MM.1S (cell line): ENCODE measurements around the gene IVNS1ABP.
"Not testable (repeated sequence)": the region's sequence is repeated elsewhere in the genome, so short reads cannot be mapped to it uniquely, and the experiment has no call there.

Experiments used
- CTCF ChIP-seq: fragments of 300-600 bp; sonication (generic); IDR thresholded peaks from 2 replicates; pipeline ENCODE4 v1.5.1; 2016; ENCODE audit warnings: antibody characterized with exemption, low read length, mixed read lengths
- EZH2 ChIP-seq: fragments of 300-600 bp; sonication (generic); optimal IDR thresholded peaks from 2 replicates; pipeline ENCODE3; 2017; ENCODE audit warnings: low read depth, mild to moderate bottlenecking, antibody characterized with exemption, low read length, mixed read lengths

- TF ChIP-seq CTCF, EZH2: not testable (repeated sequence)
These were observed 4.7 kb upstream of the IVNS1ABP start for GRCh38 chr1:185321653-185322221.
